Uterus (tissue), 4 donors: Measurements from ENCODE around the gene TXN2. TPM values are rescaled to one million over a fixed set of nuclear protein-coding genes. Genes with fewer than 3 reads are reported as not detected.

Source experiments
- DNase-seq, 2 donors: peaks; one replicate each; pipeline ENCODE4 v3.0.0-alpha.2; 2019 to 2020
- H3K27ac ChIP-seq, 2 donors: fragments of 200-600 bp; sonication (generic); 1 replicate in 1 of 2; 2 replicates in 1 of 2; pipeline ENCODE4 v1.5.1; 2016 to 2018
- H3K27me3 ChIP-seq, 2 donors: fragments of 200-600 bp; sonication (generic); one replicate each; pipeline ENCODE4 v1.5.1; 2018 to 2019; ENCODE audit warnings: control low read depth in 1 of 2
- H3K36me3 ChIP-seq, 2 donors: fragments of 200-600 bp; sonication (generic); one replicate each; pipeline ENCODE4 v1.5.1; 2019; ENCODE audit warnings: control low read depth in 1 of 2
- H3K4me1 ChIP-seq, 2 donors: fragments of 200-600 bp; sonication (generic); one replicate each; pipeline ENCODE4 v1.5.1; 2018 to 2019; ENCODE audit warnings: control low read depth in 1 of 2
- H3K4me3 ChIP-seq, 2 donors: fragments of 200-600 bp; sonication (generic); 1 replicate in 1 of 2; 2 replicates in 1 of 2; pipeline ENCODE4 v1.5.1; 2018 to 2019; ENCODE audit warnings: mild to moderate bottlenecking in 1 of 2
- H3K9me3 ChIP-seq, 2 donors: fragments of 200-600 bp; sonication (generic); one replicate each; pipeline ENCODE4 v1.5.1; 2019; ENCODE audit warnings: control low read depth in 1 of 2
- CTCF ChIP-seq, 4 experiments: fragments of 200-600 bp in 2 of 4; fragments of 450-650 bp in 2 of 4; sonication (generic) in 2 of 4; IDR thresholded peaks; one replicate each; pipeline ENCODE4 v1.5.1; 2016 to 2019; ENCODE audit warnings: antibody characterized with exemption in 4 of 4, mild to moderate bottlenecking in 2 of 4, moderate library complexity in 1 of 4
- POLR2A ChIP-seq, 2 donors: fragments of 450-650 bp; IDR thresholded peaks; one replicate each; pipeline ENCODE4 v1.6.1; 2016; ENCODE audit warnings: antibody characterized with exemption in 2 of 2, mild to moderate bottlenecking in 1 of 2, moderate library complexity in 1 of 2
- intact Hi-C: fragments of 100-400 bp; cut with DNase I; formaldehyde crosslinking; loops from one replicate; pipeline ENCODE4 v1.15.1; 2023; ENCODE audit warnings: low total_unique reads
- total RNA-seq, 4 donors: library from RNA; depleted of rRNA in 3 of 4; stranded (reverse); fragments of >200 nt in 3 of 4; gene quantifications; one replicate each; pipeline versions ENCODE4 v1.1.0 to v1.2.4, GENCODE V29; 2014 to 2023
- donor health status: DM: yes; HTN: yes; CAD: no.

Gene TXN2
- total RNA-seq, 4 donors from 2014 or later = 14.4 to 56.4 (median 17.8) TPM

- intact Hi-C loops = no loop called here
- TF ChIP-seq CTCF (IDR thresholded peaks at IDR 0.05) (peak; percentile 25 to 52 (median 44)), POLR2A (IDR thresholded peaks at IDR 0.05) (no peak)
- no peaks in the 10 kb centered on the region for H3K27me3 ChIP-seq
- no peaks in the 10 kb centered on the region for H3K4me1 ChIP-seq
- no peaks in the 10 kb centered on the region for H3K36me3 ChIP-seq
- H3K27ac ChIP-seq = no peak overlapping the region
- H3K9me3 ChIP-seq = no peaks in the 10 kb centered on the region
- peak in 1 of 2 donors; percentile 42 for DNase-seq
- H3K4me3 ChIP-seq = no peak overlapping the region
Observed at GRCh38 chr22:36510966-36511881, 29.8 kb upstream of the TXN2 start.

GRCh38 chr22:36510384-36510783 is 28.9 kb upstream of the TXN2 start:
- Histone ChIP-seq H3K27me3 (no peaks in the 10 kb centered on the region), H3K4me1 (no peaks in the 10 kb centered on the region), H3K36me3 (no peaks in the 10 kb centered on the region), H3K27ac (no peak overlapping the region), H3K9me3 (no peaks in the 10 kb centered on the region), H3K4me3 (no peak overlapping the region)
- intact Hi-C loops = no loop called here
- TF ChIP-seq POLR2A (IDR thresholded peaks at IDR 0.05) = no peak
- no peak for TF ChIP-seq CTCF (IDR thresholded peaks at IDR 0.05)
- DNase-seq = no peak

DNA sequence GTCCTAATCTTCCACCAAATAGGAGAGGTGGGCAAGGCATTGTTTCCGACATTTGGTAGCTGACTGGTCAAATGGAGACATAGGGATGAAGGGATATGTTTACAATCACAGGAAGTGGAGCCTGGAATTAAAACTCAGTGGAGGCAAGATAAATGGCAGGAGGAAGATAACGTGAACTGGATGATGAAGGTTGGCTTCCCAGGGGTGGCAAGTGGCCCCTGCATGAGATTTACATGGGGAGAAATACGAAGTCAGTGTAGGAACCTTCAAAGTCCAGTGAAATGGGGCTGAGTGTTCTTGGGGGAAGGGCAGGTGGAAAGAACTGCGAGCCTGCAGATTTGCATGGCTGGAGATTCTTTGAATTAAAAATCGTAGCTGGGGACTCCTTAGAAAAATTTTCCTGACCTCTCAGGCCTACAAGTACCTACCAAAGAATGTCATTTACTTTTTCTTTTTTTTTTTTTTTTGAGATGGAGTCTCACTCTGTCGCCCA is 26.1 kb upstream of the TXN2 start:
- H3K27me3 ChIP-seq = no peaks in the 10 kb centered on the region
- peak overlapping the region; percentile 83 to 86 for H3K27ac ChIP-seq
- H3K4me3 ChIP-seq = peak overlapping the region; percentile 28 to 50
- TF ChIP-seq CTCF (IDR thresholded peaks at IDR 0.05) (no peak), POLR2A (IDR thresholded peaks at IDR 0.05) (no peak)
- no peak for DNase-seq
- intact Hi-C loops = no loop called here
- no peaks in the 10 kb centered on the region for H3K4me1 ChIP-seq
- no peaks in the 10 kb centered on the region for H3K36me3 ChIP-seq
- H3K9me3 ChIP-seq = no peaks in the 10 kb centered on the region

GRCh38 chr22:36506637-36507517 is 25.4 kb upstream of the TXN2 start, which contains the start of gene FOXRED2:
Gene FOXRED2, minus strand, starts transcription at chr22:36507040. Its CDS starts 618 bp downstream, at chr22:36506422.
- peak; percentile 87 to 92 for DNase-seq
- no peaks in the 10 kb centered on the region for H3K4me1 ChIP-seq
- intact Hi-C loops = no loop called here
- H3K27ac ChIP-seq = peak within 1 kb of the TSS; percentile 83 to 86
- TF ChIP-seq POLR2A (IDR thresholded peaks at IDR 0.05) = peak; percentile 94 to 96
- peak in 1 of 4 experiments; percentile 14 for TF ChIP-seq CTCF (IDR thresholded peaks at IDR 0.05)
- H3K9me3 ChIP-seq = no peaks in the 10 kb centered on the region
- peak within 1 kb of the TSS; percentile 28 to 50 for H3K4me3 ChIP-seq
- H3K27me3 ChIP-seq = no peaks in the 10 kb centered on the region
- H3K36me3 ChIP-seq = no peaks in the 10 kb centered on the region
